HL-60 (cell line): ENCODE results near the gene PDCD2.
"Not testable (repeated sequence)": the region's sequence is repeated elsewhere in the genome, so short reads cannot be mapped to it uniquely, and the experiment has no call there.

ENCODE experiments used
- GABPA ChIP-seq: IDR thresholded peaks from 2 replicates; pipeline ENCODE4 v1.6.1; 2012; ENCODE audit warnings: low read depth
- POLR2AphosphoS5 ChIP-seq: IDR thresholded peaks from 2 replicates; pipeline ENCODE4 v1.6.1; 2012; ENCODE audit warnings: low read depth
- TF ChIP-seq, protein P1 (sequence below): IDR thresholded peaks from one replicate; pipeline ENCODE4 v1.5.1; 2011; ENCODE audit warnings: low read length, control low read depth, inconsistent platforms; ENCODE audit not compliant: insufficient read depth
- TF ChIP-seq, protein P2 (sequence below): IDR thresholded peaks from 2 replicates; pipeline ENCODE4 v1.6.1; 2012; ENCODE audit warnings: low read depth; ENCODE audit not compliant: insufficient replicate concordance

DNA sequence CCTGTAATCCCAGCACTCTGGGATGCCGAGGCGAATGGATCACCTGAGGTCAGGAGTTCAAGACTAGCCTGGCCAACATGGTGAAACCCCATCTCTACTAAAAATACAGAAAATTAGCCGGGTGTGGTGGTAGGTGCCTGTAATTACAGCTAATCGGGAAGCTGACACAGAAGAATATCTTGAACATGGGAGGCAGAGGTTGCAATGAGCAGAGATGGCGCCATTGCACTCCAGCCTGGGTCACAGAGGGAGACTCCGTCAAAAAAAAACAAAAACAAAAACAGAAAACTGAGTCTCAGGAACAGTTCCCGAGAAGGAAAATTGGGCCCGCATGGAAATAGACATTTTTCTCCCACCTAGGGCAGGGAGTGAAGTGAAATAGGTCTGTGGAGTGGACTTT is 24.8 kb upstream of the PDCD2 start:
- TF ChIP-seq, protein P1, sequence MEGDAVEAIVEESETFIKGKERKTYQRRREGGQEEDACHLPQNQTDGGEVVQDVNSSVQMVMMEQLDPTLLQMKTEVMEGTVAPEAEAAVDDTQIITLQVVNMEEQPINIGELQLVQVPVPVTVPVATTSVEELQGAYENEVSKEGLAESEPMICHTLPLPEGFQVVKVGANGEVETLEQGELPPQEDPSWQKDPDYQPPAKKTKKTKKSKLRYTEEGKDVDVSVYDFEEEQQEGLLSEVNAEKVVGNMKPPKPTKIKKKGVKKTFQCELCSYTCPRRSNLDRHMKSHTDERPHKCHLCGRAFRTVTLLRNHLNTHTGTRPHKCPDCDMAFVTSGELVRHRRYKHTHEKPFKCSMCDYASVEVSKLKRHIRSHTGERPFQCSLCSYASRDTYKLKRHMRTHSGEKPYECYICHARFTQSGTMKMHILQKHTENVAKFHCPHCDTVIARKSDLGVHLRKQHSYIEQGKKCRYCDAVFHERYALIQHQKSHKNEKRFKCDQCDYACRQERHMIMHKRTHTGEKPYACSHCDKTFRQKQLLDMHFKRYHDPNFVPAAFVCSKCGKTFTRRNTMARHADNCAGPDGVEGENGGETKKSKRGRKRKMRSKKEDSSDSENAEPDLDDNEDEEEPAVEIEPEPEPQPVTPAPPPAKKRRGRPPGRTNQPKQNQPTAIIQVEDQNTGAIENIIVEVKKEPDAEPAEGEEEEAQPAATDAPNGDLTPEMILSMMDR = not testable (repeated sequence)
- TF ChIP-seq, protein P2, sequence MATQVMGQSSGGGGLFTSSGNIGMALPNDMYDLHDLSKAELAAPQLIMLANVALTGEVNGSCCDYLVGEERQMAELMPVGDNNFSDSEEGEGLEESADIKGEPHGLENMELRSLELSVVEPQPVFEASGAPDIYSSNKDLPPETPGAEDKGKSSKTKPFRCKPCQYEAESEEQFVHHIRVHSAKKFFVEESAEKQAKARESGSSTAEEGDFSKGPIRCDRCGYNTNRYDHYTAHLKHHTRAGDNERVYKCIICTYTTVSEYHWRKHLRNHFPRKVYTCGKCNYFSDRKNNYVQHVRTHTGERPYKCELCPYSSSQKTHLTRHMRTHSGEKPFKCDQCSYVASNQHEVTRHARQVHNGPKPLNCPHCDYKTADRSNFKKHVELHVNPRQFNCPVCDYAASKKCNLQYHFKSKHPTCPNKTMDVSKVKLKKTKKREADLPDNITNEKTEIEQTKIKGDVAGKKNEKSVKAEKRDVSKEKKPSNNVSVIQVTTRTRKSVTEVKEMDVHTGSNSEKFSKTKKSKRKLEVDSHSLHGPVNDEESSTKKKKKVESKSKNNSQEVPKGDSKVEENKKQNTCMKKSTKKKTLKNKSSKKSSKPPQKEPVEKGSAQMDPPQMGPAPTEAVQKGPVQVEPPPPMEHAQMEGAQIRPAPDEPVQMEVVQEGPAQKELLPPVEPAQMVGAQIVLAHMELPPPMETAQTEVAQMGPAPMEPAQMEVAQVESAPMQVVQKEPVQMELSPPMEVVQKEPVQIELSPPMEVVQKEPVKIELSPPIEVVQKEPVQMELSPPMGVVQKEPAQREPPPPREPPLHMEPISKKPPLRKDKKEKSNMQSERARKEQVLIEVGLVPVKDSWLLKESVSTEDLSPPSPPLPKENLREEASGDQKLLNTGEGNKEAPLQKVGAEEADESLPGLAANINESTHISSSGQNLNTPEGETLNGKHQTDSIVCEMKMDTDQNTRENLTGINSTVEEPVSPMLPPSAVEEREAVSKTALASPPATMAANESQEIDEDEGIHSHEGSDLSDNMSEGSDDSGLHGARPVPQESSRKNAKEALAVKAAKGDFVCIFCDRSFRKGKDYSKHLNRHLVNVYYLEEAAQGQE = not testable (repeated sequence)
- not testable (repeated sequence) for TF ChIP-seq GABPA, POLR2AphosphoS5
